ENCODE results near the gene RPS21. TPM values are rescaled to one million over a fixed set of nuclear protein-coding genes. Genes with fewer than 3 reads are reported as not detected.

The RPS21 gene
- 8,194 TPM for polyA plus RNA-seq (2012; ENCODE audit: insufficient read length, low read depth)

- TF ChIP-seq REST (IDR thresholded peaks at IDR 0.05; ENCODE audit: insufficient read depth in 1 of 2, low read depth in 2 of 2, low read length in 2 of 2) (peak in 1 of 2 experiments; percentile 31; a peak in 1 of 4 replicates), SIN3A (IDR thresholded peaks at IDR 0.05; ENCODE audit: borderline replicate concordance, insufficient read depth, low read length) (no peak; the same call in 1 of the 2 replicates), TAF1 (IDR thresholded peaks at IDR 0.05; ENCODE audit: borderline replicate concordance, insufficient read depth, low read length) (peak; percentile 93; the same call in 1 of the 2 replicates), FOXP2 (optimal IDR thresholded peaks at IDR 0.05; ENCODE audit: borderline replicate concordance, extremely low read depth, extremely low read length, insufficient read depth) (peak; percentile 31), POLR2AphosphoS5 (IDR thresholded peaks at IDR 0.05; ENCODE audit: low read depth, low read length) (peak; percentile 98)
These were observed at the start of gene RPS21 for GRCh38 chr20:62386383-62387218. RPS21 (plus strand) TSS chr20:62387103; CDS start chr20:62387339, 236 bp downstream.

- TF ChIP-seq SIN3A (IDR thresholded peaks at IDR 0.05; ENCODE audit: borderline replicate concordance, insufficient read depth, low read length) = no peak
- no peak for TF ChIP-seq REST (IDR thresholded peaks at IDR 0.05; ENCODE audit: insufficient read depth in 1 of 2, low read depth in 2 of 2, low read length in 2 of 2)
- no peak for TF ChIP-seq POLR2AphosphoS5 (IDR thresholded peaks at IDR 0.05; ENCODE audit: low read depth, low read length)
- no peak for TF ChIP-seq TAF1 (IDR thresholded peaks at IDR 0.05; ENCODE audit: borderline replicate concordance, insufficient read depth, low read length)
- TF ChIP-seq FOXP2 (optimal IDR thresholded peaks at IDR 0.05; ENCODE audit: borderline replicate concordance, extremely low read depth, extremely low read length, insufficient read depth) = no peak
These were observed 49.2 kb upstream of the RPS21 start for GRCh38 chr20:62337558-62338293.

- no peak for TF ChIP-seq POLR2AphosphoS5 (IDR thresholded peaks at IDR 0.05; ENCODE audit: low read depth, low read length)
- TF ChIP-seq SIN3A (IDR thresholded peaks at IDR 0.05; ENCODE audit: borderline replicate concordance, insufficient read depth, low read length) = no peak
- TF ChIP-seq FOXP2 (optimal IDR thresholded peaks at IDR 0.05; ENCODE audit: borderline replicate concordance, extremely low read depth, extremely low read length, insufficient read depth) = no peak
- TF ChIP-seq TAF1 (IDR thresholded peaks at IDR 0.05; ENCODE audit: borderline replicate concordance, insufficient read depth, low read length) = no peak
- no peak for TF ChIP-seq REST (IDR thresholded peaks at IDR 0.05; ENCODE audit: insufficient read depth in 1 of 2, low read depth in 2 of 2, low read length in 2 of 2)
These were observed 48.6 kb upstream of the RPS21 start for GRCh38 chr20:62338294-62338620.

GRCh38 chr20:62339647-62340062 is 47.2 kb upstream of the RPS21 start:
- TF ChIP-seq SIN3A (IDR thresholded peaks at IDR 0.05; ENCODE audit: borderline replicate concordance, insufficient read depth, low read length) = no peak
- no peak for TF ChIP-seq REST (IDR thresholded peaks at IDR 0.05; ENCODE audit: insufficient read depth in 1 of 2, low read depth in 2 of 2, low read length in 2 of 2)
- no peak for TF ChIP-seq FOXP2 (optimal IDR thresholded peaks at IDR 0.05; ENCODE audit: borderline replicate concordance, extremely low read depth, extremely low read length, insufficient read depth)
- TF ChIP-seq TAF1 (IDR thresholded peaks at IDR 0.05; ENCODE audit: borderline replicate concordance, insufficient read depth, low read length) = no peak
- no peak for TF ChIP-seq POLR2AphosphoS5 (IDR thresholded peaks at IDR 0.05; ENCODE audit: low read depth, low read length)

Measured in PFSK-1 (cell line).